HG03139 (cell line): Measurements from ENCODE around the gene AGXT2.
"Not testable (repeated sequence)": the region's sequence is repeated elsewhere in the genome, so short reads cannot be mapped to it uniquely, and the experiment has no call there.

ENCODE experiments used
- ATAC-seq: cut with Tn5 transposase; IDR thresholded peaks from one replicate; pipeline ENCODE4 v1.9.1; 2021; ENCODE audit not compliant: unreplicated experiment

The AGXT2 gene

GRCh38 chr5:34976347-34976746 lies 71.4 kb downstream of the AGXT2 start:
- no peak for ATAC-seq

GRCh38 chr5:34971655-34972054 lies 76.1 kb downstream of the AGXT2 start:
- ATAC-seq = not testable (repeated sequence)

GRCh38 chr5:34970552-34970951 lies 77.2 kb downstream of the AGXT2 start:
- no peak for ATAC-seq

GRCh38 chr5:34968258-34968657 lies 79.5 kb downstream of the AGXT2 start:
- no peak for ATAC-seq

GRCh38 chr5:34967540-34967939 lies 80.2 kb downstream of the AGXT2 start:
- ATAC-seq = no peak

- ATAC-seq = peak; percentile 95
These were observed 88.4 kb downstream of the AGXT2 start for GRCh38 chr5:34959323-34959722.

GRCh38 chr5:34957857-34958690 lies 89.7 kb downstream of the AGXT2 start:
- ATAC-seq = no peak

GRCh38 chr5:34957321-34957720 lies 90.4 kb downstream of the AGXT2 start:
- no peak for ATAC-seq
